ENCODE results near the gene EFCAB11.

Gene EFCAB11

GRCh38 chr14:89954070-89955021, at the start of gene EFCAB11:
Gene EFCAB11 (minus strand): TSS chr14:89954730. CDS start chr14:89954660, 70 bp downstream.
- peak; percentile 99 for DNase-seq

GRCh38 chr14:90003526-90004307, 49.2 kb upstream of the EFCAB11 start:
- DNase-seq: no peak

- no peak for DNase-seq
Measured at GRCh38 chr14:90000935-90001334, 46.4 kb upstream of the EFCAB11 start.

GRCh38 chr14:89996963-89997362, 42.4 kb upstream of the EFCAB11 start:
- no peak for DNase-seq

- no peak for DNase-seq
Measured at GRCh38 chr14:89992273-89992672, 37.7 kb upstream of the EFCAB11 start.

GRCh38 chr14:89990623-89991275, 36.2 kb upstream of the EFCAB11 start:
- DNase-seq: no peak

- no peak for DNase-seq
Measured at GRCh38 chr14:89990218-89990617, 35.7 kb upstream of the EFCAB11 start.

- no peak for DNase-seq
Measured at GRCh38 chr14:89988787-89989186, 34.3 kb upstream of the EFCAB11 start.

GRCh38 chr14:89987161-89987475, 32.6 kb upstream of the EFCAB11 start:
- DNase-seq: no peak

- no peak for DNase-seq
Measured at GRCh38 chr14:89986462-89987160, 32.1 kb upstream of the EFCAB11 start.

- DNase-seq: no peak
Measured at GRCh38 chr14:89983375-89983774, 28.8 kb upstream of the EFCAB11 start.

- DNase-seq: no peak
Measured at GRCh38 chr14:89978656-89979055, 24.1 kb upstream of the EFCAB11 start.

GRCh38 chr14:89977668-89978067, 23.1 kb upstream of the EFCAB11 start:
- no peak for DNase-seq

- DNase-seq: peak; percentile 64 to 84
Measured at GRCh38 chr14:89973234-89973823, 18.8 kb upstream of the EFCAB11 start.

- no peak for DNase-seq
Measured at GRCh38 chr14:89965839-89966238, 11.3 kb upstream of the EFCAB11 start.

- no peak for DNase-seq
Measured at GRCh38 chr14:89963288-89963978, 8.9 kb upstream of the EFCAB11 start.

GRCh38 chr14:89960914-89961313, 6.4 kb upstream of the EFCAB11 start:
- no peak for DNase-seq

- no peak for DNase-seq
Measured at GRCh38 chr14:89959853-89960445, 5.4 kb upstream of the EFCAB11 start.

- no peak for DNase-seq
Measured at GRCh38 chr14:89958966-89959365, 4.4 kb upstream of the EFCAB11 start.

GRCh38 chr14:89957791-89958190, 3.3 kb upstream of the EFCAB11 start:
- no peak for DNase-seq

- no peak for DNase-seq
Measured at GRCh38 chr14:89957376-89957775, 2.8 kb upstream of the EFCAB11 start.
